ENCODE data around the gene CHST9.
A peak's percentile ranks its signal among the peaks of the same experiment; 100 is the strongest.

The CHST9 gene

GRCh38 chr18:27073404-27073830, 111.7 kb downstream of the CHST9 start:
- Mint-ChIP-seq H3K4me1 (no peaks in the 10 kb centered on the region), H3K4me3 (no peak overlapping the region), H3K9me3 (no peaks in the 10 kb centered on the region), H3K27ac (no peak overlapping the region), H3K27me3 (no peaks in the 10 kb centered on the region)
- no peak for DNase-seq
- no peak for ATAC-seq

- H3K27ac Mint-ChIP-seq = no peak overlapping the region
- ATAC-seq = no peak
- H3K4me3 Mint-ChIP-seq = no peak overlapping the region
- H3K27me3 Mint-ChIP-seq = no peaks in the 10 kb centered on the region
- no peak for DNase-seq
- no peaks in the 10 kb centered on the region for H3K4me1 Mint-ChIP-seq
- H3K9me3 Mint-ChIP-seq = peaks cover 0 to 7% of the 10 kb centered on the region in 2 donors
Measured at GRCh38 chr18:27064673-27065072, 120.4 kb downstream of the CHST9 start.

- Mint-ChIP-seq H3K4me3 (no peak overlapping the region), H3K27me3 (no peaks in the 10 kb centered on the region), H3K4me1 (no peaks in the 10 kb centered on the region), H3K27ac (no peak overlapping the region), H3K9me3 (peaks cover 0 to 7% of the 10 kb centered on the region in 2 donors)
- ATAC-seq (no peak), DNase-seq (no peak)
Measured at GRCh38 chr18:27062802-27063201, 122.3 kb downstream of the CHST9 start.

- no peak for DNase-seq
- Mint-ChIP-seq H3K27me3 (no peaks in the 10 kb centered on the region), H3K9me3 (peaks cover 0 to 7% of the 10 kb centered on the region in 2 donors), H3K4me3 (no peak overlapping the region), H3K4me1 (no peaks in the 10 kb centered on the region), H3K27ac (no peak overlapping the region)
- ATAC-seq = no peak
Measured at GRCh38 chr18:27061488-27062095, 123.5 kb downstream of the CHST9 start.

- peaks cover 3 to 13% of the 10 kb centered on the region in 2 donors for H3K9me3 Mint-ChIP-seq
- no peak for DNase-seq
- no peak overlapping the region for H3K4me3 Mint-ChIP-seq
- no peaks in the 10 kb centered on the region for H3K27me3 Mint-ChIP-seq
- H3K4me1 Mint-ChIP-seq = no peaks in the 10 kb centered on the region
- no peak overlapping the region for H3K27ac Mint-ChIP-seq
- no peak for ATAC-seq
Measured at GRCh38 chr18:27057519-27058234, 127.4 kb downstream of the CHST9 start.

GRCh38 chr18:27054926-27055325, 130.2 kb downstream of the CHST9 start:
- ATAC-seq = no peak
- Mint-ChIP-seq H3K27me3 (no peaks in the 10 kb centered on the region), H3K27ac (no peak overlapping the region), H3K4me3 (no peak overlapping the region), H3K9me3 (peaks cover 7 to 20% of the 10 kb centered on the region in 2 donors), H3K4me1 (no peaks in the 10 kb centered on the region)
- no peak for DNase-seq

- H3K9me3 Mint-ChIP-seq = peaks cover 7 to 33% of the 10 kb centered on the region in 2 donors
- ATAC-seq (no peak), DNase-seq (no peak)
- H3K27ac Mint-ChIP-seq = no peak overlapping the region
- H3K27me3 Mint-ChIP-seq = no peaks in the 10 kb centered on the region
- H3K4me3 Mint-ChIP-seq = no peak overlapping the region
- no peaks in the 10 kb centered on the region for H3K4me1 Mint-ChIP-seq
Measured at GRCh38 chr18:27049969-27050368, 135.1 kb downstream of the CHST9 start.

GRCh38 chr18:27045342-27045741, 139.8 kb downstream of the CHST9 start:
- DNase-seq = no peak
- Mint-ChIP-seq H3K4me3 (no peak overlapping the region), H3K27ac (no peak overlapping the region), H3K9me3 (peaks cover 8 to 16% of the 10 kb centered on the region in 2 donors), H3K27me3 (no peaks in the 10 kb centered on the region), H3K4me1 (no peaks in the 10 kb centered on the region)
- ATAC-seq = no peak

- ATAC-seq (no peak), DNase-seq (no peak)
- Mint-ChIP-seq H3K4me1 (no peaks in the 10 kb centered on the region), H3K9me3 (peaks cover 0 to 8% of the 10 kb centered on the region in 2 donors), H3K4me3 (no peak overlapping the region), H3K27ac (no peak overlapping the region), H3K27me3 (no peaks in the 10 kb centered on the region)
Measured at GRCh38 chr18:27042177-27042576, 142.9 kb downstream of the CHST9 start.

GRCh38 chr18:27040796-27041195, 144.3 kb downstream of the CHST9 start:
- H3K27ac Mint-ChIP-seq = no peak overlapping the region
- no peak for DNase-seq
- H3K9me3 Mint-ChIP-seq = peaks cover 0 to 8% of the 10 kb centered on the region in 2 donors
- no peak overlapping the region for H3K4me3 Mint-ChIP-seq
- ATAC-seq = no peak
- H3K27me3 Mint-ChIP-seq = no peaks in the 10 kb centered on the region
- H3K4me1 Mint-ChIP-seq = no peaks in the 10 kb centered on the region

- DNase-seq = no peak
- Mint-ChIP-seq H3K9me3 (peaks cover 0 to 14% of the 10 kb centered on the region in 2 donors), H3K4me1 (no peaks in the 10 kb centered on the region), H3K27ac (peak overlapping the region in 1 of 2 donors; percentile 3), H3K4me3 (no peak overlapping the region), H3K27me3 (no peaks in the 10 kb centered on the region)
- no peak for ATAC-seq
Measured at GRCh38 chr18:27033722-27034121, 151.4 kb downstream of the CHST9 start.

- DNase-seq (no peak), ATAC-seq (no peak)
- Mint-ChIP-seq H3K9me3 (peaks cover 0 to 14% of the 10 kb centered on the region in 2 donors), H3K4me3 (no peak overlapping the region), H3K4me1 (no peaks in the 10 kb centered on the region), H3K27me3 (no peaks in the 10 kb centered on the region), H3K27ac (no peak overlapping the region)
Measured at GRCh38 chr18:27030421-27030820, 154.7 kb downstream of the CHST9 start.

GRCh38 chr18:27022477-27022876, 162.6 kb downstream of the CHST9 start:
- Mint-ChIP-seq H3K27ac (no peak overlapping the region), H3K27me3 (no peaks in the 10 kb centered on the region), H3K4me3 (no peak overlapping the region), H3K4me1 (no peaks in the 10 kb centered on the region), H3K9me3 (peaks cover 0 to 12% of the 10 kb centered on the region in 2 donors)
- DNase-seq (no peak), ATAC-seq (no peak)

GRCh38 chr18:27017901-27018500, 167.1 kb downstream of the CHST9 start:
- Mint-ChIP-seq H3K4me3 (no peak overlapping the region), H3K9me3 (peaks cover 0 to 12% of the 10 kb centered on the region in 2 donors), H3K27me3 (no peaks in the 10 kb centered on the region), H3K27ac (no peak overlapping the region), H3K4me1 (no peaks in the 10 kb centered on the region)
- DNase-seq (no peak), ATAC-seq (no peak)

- Mint-ChIP-seq H3K27ac (no peak overlapping the region), H3K4me3 (no peak overlapping the region), H3K4me1 (no peaks in the 10 kb centered on the region), H3K9me3 (peaks cover 0 to 4% of the 10 kb centered on the region in 2 donors), H3K27me3 (no peaks in the 10 kb centered on the region)
- no peak for DNase-seq
- ATAC-seq = no peak
Measured at GRCh38 chr18:27014841-27015240, 170.3 kb downstream of the CHST9 start.

GRCh38 chr18:27010784-27011183, 174.3 kb downstream of the CHST9 start:
- H3K4me3 Mint-ChIP-seq = no peak overlapping the region
- H3K27ac Mint-ChIP-seq = no peak overlapping the region
- no peak for DNase-seq

More at GRCh38 chr18:27010784-27011183, 174.3 kb downstream of the CHST9 start:
- ATAC-seq = no peak
- Mint-ChIP-seq H3K4me1 (no peaks in the 10 kb centered on the region), H3K9me3 (peaks cover 0 to 4% of the 10 kb centered on the region in 2 donors), H3K27me3 (no peaks in the 10 kb centered on the region)
